SU-DHL-6 (cell line): ENCODE results near the gene SLC39A11.

Source experiments
- H2AFZ ChIP-seq: fragments of 200-600 bp; sonication (generic); 2 replicates; pipeline ENCODE4 v1.6.1; 2014; ENCODE audit warnings: low read depth, mild to moderate bottlenecking, moderate library complexity, mixed read lengths, antibody characterized with exemption, low read length; ENCODE audit not compliant: severe bottlenecking
- H3F3A ChIP-seq: fragments of 200-600 bp; shearing (Covaris generic); 2 replicates; pipeline ENCODE4 v1.6.0; 2016; ENCODE audit warnings: antibody characterized with exemption, mild to moderate bottlenecking; ENCODE audit not compliant: insufficient read depth
- H3K27ac ChIP-seq: fragments of 200-600 bp; sonication (generic); 2 replicates; pipeline ENCODE4 v1.5.1; 2016; ENCODE audit warnings: low read depth, mild to moderate bottlenecking, low read length, moderate library complexity, mixed read lengths
- H3K27me3 ChIP-seq: fragments of 200-600 bp; sonication (generic), shearing (Covaris generic); 2 replicates; pipeline ENCODE4 v1.6.0; 2014; ENCODE audit warnings: mild to moderate bottlenecking, low read length
- H3K36me3 ChIP-seq: fragments of 200-600 bp; sonication (generic); 2 replicates; pipeline ENCODE4 v1.6.1; 2014; ENCODE audit warnings: mild to moderate bottlenecking, low read length, mixed read lengths
- H3K4me2 ChIP-seq: fragments of 300-600, 200-600 bp; shearing (Covaris generic), sonication (generic); 2 replicates; pipeline ENCODE4 v1.6.0; 2014; ENCODE audit warnings: low read length, low read depth, mild to moderate bottlenecking; ENCODE audit not compliant: poor library complexity, severe bottlenecking
- H3K4me3 ChIP-seq: fragments of 200-600 bp; sonication (generic); 2 replicates; pipeline ENCODE4 v1.5.1; 2014; ENCODE audit warnings: antibody characterized with exemption, low read length, mild to moderate bottlenecking, mixed read lengths; ENCODE audit not compliant: insufficient read depth, poor library complexity, severe bottlenecking
- H3K79me2 ChIP-seq: fragments of 200-600 bp; sonication (generic); 2 replicates; pipeline ENCODE4 v1.6.1; 2014; ENCODE audit warnings: mild to moderate bottlenecking, low read length, moderate library complexity; ENCODE audit not compliant: insufficient read depth
- H3K9ac ChIP-seq: fragments of 200-600 bp; sonication (generic); 2 replicates; pipeline ENCODE4 v1.7.0; 2014; ENCODE audit warnings: mild to moderate bottlenecking, low read length
- H3K9me2 ChIP-seq: fragments of 200-600 bp; sonication (generic); replicated peaks from 2 replicates; pipeline ENCODE4 v1.6.1; 2014; ENCODE audit warnings: low read length; ENCODE audit not compliant: insufficient read depth
- H3K9me3 ChIP-seq: fragments of 200-600 bp; sonication (generic); 2 replicates; pipeline ENCODE4 v1.6.1; 2014; ENCODE audit warnings: low read length, mixed read lengths; ENCODE audit not compliant: insufficient read depth
- H4K20me1 ChIP-seq: fragments of 200-600 bp; sonication (generic); 2 replicates; pipeline ENCODE4 v1.6.1; 2014; ENCODE audit warnings: low read depth, mild to moderate bottlenecking, antibody characterized with exemption, low read length, moderate library complexity, mixed read lengths
- CTCF ChIP-seq: fragments of 200-600 bp; sonication (generic); IDR thresholded peaks from one replicate; pipeline ENCODE4 v1.5.1; 2017; ENCODE audit warnings: antibody characterized with exemption, mild to moderate bottlenecking, low read length, moderate library complexity; ENCODE audit not compliant: insufficient read depth, poor library complexity, severe bottlenecking
- EZH2phosphoT487 ChIP-seq: fragments of 200-600 bp; sonication (generic), shearing (Covaris generic); conservative IDR thresholded peaks from 2 replicates; pipeline ENCODE4 v1.6.1; 2018; ENCODE audit warnings: mild to moderate bottlenecking, antibody characterized with exemption, low read length, moderate library complexity, mixed read lengths

SLC39A11 gene

GRCh38 chr17:72606656-72607055 lies 485.8 kb downstream of the SLC39A11 start:
- H3K27ac ChIP-seq = no peak overlapping the region
- H3K36me3 ChIP-seq = no peaks in the 10 kb centered on the region
- H2AFZ ChIP-seq = no peak overlapping the region
- H3K9me2 ChIP-seq = no peaks in the 10 kb centered on the region
- H4K20me1 ChIP-seq = no peaks in the 10 kb centered on the region
- no peaks in the 10 kb centered on the region for H3F3A ChIP-seq
- no peak overlapping the region for H3K9ac ChIP-seq
- no peak overlapping the region for H3K4me2 ChIP-seq
- no peaks in the 10 kb centered on the region for H3K27me3 ChIP-seq
- no peaks in the 10 kb centered on the region for H3K79me2 ChIP-seq
- no peak overlapping the region for H3K4me3 ChIP-seq
- no peaks in the 10 kb centered on the region for H3K9me3 ChIP-seq
- no peak for TF ChIP-seq EZH2phosphoT487
- TF ChIP-seq CTCF = no peak

GRCh38 chr17:72605543-72605942 lies 486.9 kb downstream of the SLC39A11 start:
- TF ChIP-seq EZH2phosphoT487 (no peak), CTCF (no peak)
- H4K20me1 ChIP-seq = no peaks in the 10 kb centered on the region
- no peak overlapping the region for H3K4me3 ChIP-seq
- H3F3A ChIP-seq = no peaks in the 10 kb centered on the region
- no peaks in the 10 kb centered on the region for H3K79me2 ChIP-seq
- no peak overlapping the region for H3K27ac ChIP-seq
- H3K4me2 ChIP-seq = no peak overlapping the region
- no peak overlapping the region for H2AFZ ChIP-seq
- H3K9ac ChIP-seq = no peak overlapping the region
- H3K27me3 ChIP-seq = no peaks in the 10 kb centered on the region
- H3K9me3 ChIP-seq = no peaks in the 10 kb centered on the region
- no peaks in the 10 kb centered on the region for H3K36me3 ChIP-seq
- H3K9me2 ChIP-seq = no peaks in the 10 kb centered on the region

DNA sequence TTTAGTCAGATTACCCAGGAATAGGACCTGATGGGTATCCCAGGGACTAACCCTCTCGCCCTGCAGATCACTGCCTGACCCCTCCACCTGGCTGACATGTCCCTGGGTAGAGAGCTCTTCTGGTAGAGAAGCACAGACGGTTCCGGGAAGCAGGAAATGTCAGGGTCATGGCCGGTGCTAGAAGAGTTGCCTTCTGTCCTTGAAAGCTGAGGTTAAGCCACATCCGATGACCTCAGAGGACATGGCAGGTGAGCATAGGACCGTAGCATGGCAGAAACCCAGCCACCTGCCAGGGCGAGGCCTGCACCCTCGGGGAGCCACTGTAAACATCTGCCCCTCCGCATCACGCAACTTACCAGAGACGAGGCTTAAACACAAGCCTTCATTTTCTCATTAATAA lies 488.0 kb downstream of the SLC39A11 start:
- no peak overlapping the region for H3K4me2 ChIP-seq
- TF ChIP-seq EZH2phosphoT487 (no peak), CTCF (no peak)
- H3K36me3 ChIP-seq = no peaks in the 10 kb centered on the region
- no peaks in the 10 kb centered on the region for H4K20me1 ChIP-seq
- H3K4me3 ChIP-seq = no peak overlapping the region
- H3K9me3 ChIP-seq = no peaks in the 10 kb centered on the region
- H3K79me2 ChIP-seq = no peaks in the 10 kb centered on the region
- H3K27ac ChIP-seq = no peak overlapping the region
- H3F3A ChIP-seq = no peaks in the 10 kb centered on the region
- H3K9me2 ChIP-seq = no peaks in the 10 kb centered on the region
- H2AFZ ChIP-seq = no peak overlapping the region
- H3K27me3 ChIP-seq = no peaks in the 10 kb centered on the region
- H3K9ac ChIP-seq = no peak overlapping the region
